ENCODE measurements around the gene NEK2. TPM values are rescaled to one million over a fixed set of nuclear protein-coding genes. Genes with fewer than 3 reads are reported as not detected.

Gene NEK2
- total RNA-seq, 1 donor from 2014 or later: 3.4 TPM

DNA sequence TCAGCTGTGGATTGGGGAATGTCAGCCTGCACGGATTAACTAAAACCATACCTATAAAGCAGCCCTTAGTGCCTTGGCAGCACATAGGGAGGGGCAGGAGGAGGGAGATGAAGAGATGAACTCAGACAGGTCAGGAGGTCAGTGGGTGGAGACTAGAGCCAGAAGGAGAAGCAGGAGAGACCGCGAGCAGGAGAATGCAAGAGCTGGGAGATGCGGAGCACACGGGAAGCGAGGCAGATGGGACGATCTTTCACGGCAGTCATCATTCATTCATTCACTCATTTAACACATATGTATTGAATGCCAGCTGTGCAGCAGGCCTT is 41.9 kb downstream of the NEK2 start:
- TF ChIP-seq, protein P1, sequence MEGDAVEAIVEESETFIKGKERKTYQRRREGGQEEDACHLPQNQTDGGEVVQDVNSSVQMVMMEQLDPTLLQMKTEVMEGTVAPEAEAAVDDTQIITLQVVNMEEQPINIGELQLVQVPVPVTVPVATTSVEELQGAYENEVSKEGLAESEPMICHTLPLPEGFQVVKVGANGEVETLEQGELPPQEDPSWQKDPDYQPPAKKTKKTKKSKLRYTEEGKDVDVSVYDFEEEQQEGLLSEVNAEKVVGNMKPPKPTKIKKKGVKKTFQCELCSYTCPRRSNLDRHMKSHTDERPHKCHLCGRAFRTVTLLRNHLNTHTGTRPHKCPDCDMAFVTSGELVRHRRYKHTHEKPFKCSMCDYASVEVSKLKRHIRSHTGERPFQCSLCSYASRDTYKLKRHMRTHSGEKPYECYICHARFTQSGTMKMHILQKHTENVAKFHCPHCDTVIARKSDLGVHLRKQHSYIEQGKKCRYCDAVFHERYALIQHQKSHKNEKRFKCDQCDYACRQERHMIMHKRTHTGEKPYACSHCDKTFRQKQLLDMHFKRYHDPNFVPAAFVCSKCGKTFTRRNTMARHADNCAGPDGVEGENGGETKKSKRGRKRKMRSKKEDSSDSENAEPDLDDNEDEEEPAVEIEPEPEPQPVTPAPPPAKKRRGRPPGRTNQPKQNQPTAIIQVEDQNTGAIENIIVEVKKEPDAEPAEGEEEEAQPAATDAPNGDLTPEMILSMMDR (IDR thresholded peaks at IDR 0.05; ENCODE audit: partially characterized antibody, unreplicated experiment): no peak
- Mint-ChIP-seq H3K4me3 (ENCODE audit: unreplicated experiment) (no peak overlapping the region), H3K27ac (ENCODE audit: unreplicated experiment) (no peak overlapping the region), H3K27me3 (ENCODE audit: unreplicated experiment) (no peaks in the 10 kb centered on the region), H3K4me1 (ENCODE audit: low read depth, unreplicated experiment) (peaks cover 3% of the 10 kb centered on the region), H3K36me3 (ENCODE audit: unreplicated experiment) (no peaks in the 10 kb centered on the region), H3K9me3 (ENCODE audit: unreplicated experiment) (no peaks in the 10 kb centered on the region)
- no peak for DNase-seq

GRCh38 chr1:211632808-211633523 is 42.5 kb downstream of the NEK2 start:
- Mint-ChIP-seq H3K27ac (ENCODE audit: unreplicated experiment) (no peak overlapping the region), H3K36me3 (ENCODE audit: unreplicated experiment) (no peaks in the 10 kb centered on the region)

GRCh38 chr1:211632117-211632807 is 43.2 kb downstream of the NEK2 start:
- no peak overlapping the region for H3K27ac Mint-ChIP-seq (ENCODE audit: unreplicated experiment)
- no peaks in the 10 kb centered on the region for H3K36me3 Mint-ChIP-seq (ENCODE audit: unreplicated experiment)
- H3K4me3 Mint-ChIP-seq (ENCODE audit: unreplicated experiment): no peak overlapping the region
- peaks cover 2% of the 10 kb centered on the region for H3K27me3 Mint-ChIP-seq (ENCODE audit: unreplicated experiment)
- TF ChIP-seq, protein P1 (IDR thresholded peaks at IDR 0.05; ENCODE audit: partially characterized antibody, unreplicated experiment): no peak
- DNase-seq: no peak
- peaks cover 1% of the 10 kb centered on the region for H3K9me3 Mint-ChIP-seq (ENCODE audit: unreplicated experiment)
- H3K4me1 Mint-ChIP-seq (ENCODE audit: low read depth, unreplicated experiment): peaks cover 3% of the 10 kb centered on the region

More at GRCh38 chr1:211632808-211633523, 42.5 kb downstream of the NEK2 start:
- TF ChIP-seq, protein P1 (IDR thresholded peaks at IDR 0.05; ENCODE audit: partially characterized antibody, unreplicated experiment): no peak
- no peak overlapping the region for H3K4me3 Mint-ChIP-seq (ENCODE audit: unreplicated experiment)
- H3K4me1 Mint-ChIP-seq (ENCODE audit: low read depth, unreplicated experiment): peaks cover 3% of the 10 kb centered on the region
- no peak for DNase-seq
- peaks cover 2% of the 10 kb centered on the region for H3K27me3 Mint-ChIP-seq (ENCODE audit: unreplicated experiment)
- H3K9me3 Mint-ChIP-seq (ENCODE audit: unreplicated experiment): peaks cover 1% of the 10 kb centered on the region

- Mint-ChIP-seq H3K9me3 (ENCODE audit: unreplicated experiment) (peaks cover 1% of the 10 kb centered on the region), H3K36me3 (ENCODE audit: unreplicated experiment) (no peaks in the 10 kb centered on the region), H3K4me1 (ENCODE audit: low read depth, unreplicated experiment) (peaks cover 3% of the 10 kb centered on the region), H3K27me3 (ENCODE audit: unreplicated experiment) (peaks cover 2% of the 10 kb centered on the region), H3K4me3 (ENCODE audit: unreplicated experiment) (no peak overlapping the region), H3K27ac (ENCODE audit: unreplicated experiment) (no peak overlapping the region)
- no peak for DNase-seq
- TF ChIP-seq, protein P1 (IDR thresholded peaks at IDR 0.05; ENCODE audit: partially characterized antibody, unreplicated experiment): no peak
Observed at GRCh38 chr1:211631168-211631567, 44.3 kb downstream of the NEK2 start.
